DOHH2 (cell line): ENCODE measurements around the gene SLC38A1.
"Not testable (repeated sequence)": the region's sequence is repeated elsewhere in the genome, so short reads cannot be mapped to it uniquely, and the experiment has no call there.

ENCODE experiments used
- H3F3A ChIP-seq: fragments of 200-600 bp; sonication (generic), shearing (Covaris generic); 2 replicates; pipeline ENCODE4 v1.6.0; 2016; ENCODE audit warnings: antibody characterized with exemption, mild to moderate bottlenecking; ENCODE audit not compliant: control insufficient read depth, insufficient read depth
- H3K27ac ChIP-seq: fragments of 200-600 bp; sonication (generic); 2 replicates; pipeline ENCODE4 v1.5.1; 2014; ENCODE audit warnings: low read depth, mild to moderate bottlenecking, low read length, moderate library complexity
- H3K27me3 ChIP-seq: fragments of 200-600 bp; sonication (generic); 2 replicates; pipeline ENCODE4 v1.6.1; 2014; ENCODE audit warnings: mild to moderate bottlenecking, low read length, mixed read lengths; ENCODE audit not compliant: control insufficient read depth
- H3K36me3 ChIP-seq: fragments of 200-600 bp; sonication (generic); 2 replicates; pipeline ENCODE4 v1.6.1; 2014; ENCODE audit warnings: mild to moderate bottlenecking, low read length, moderate library complexity, mixed read lengths; ENCODE audit not compliant: control insufficient read depth
- H3K4me1 ChIP-seq: fragments of 200-600 bp; sonication (generic); 2 replicates; pipeline ENCODE4 v1.6.1; 2014; ENCODE audit warnings: mild to moderate bottlenecking, low read length, mixed read lengths; ENCODE audit not compliant: control insufficient read depth
- H3K4me2 ChIP-seq: fragments of 200-600 bp; sonication (generic); 2 replicates; pipeline ENCODE4 v1.6.0; 2014; ENCODE audit warnings: mild to moderate bottlenecking, low read length, moderate library complexity
- H3K4me3 ChIP-seq: fragments of 200-600 bp; sonication (generic); 2 replicates; pipeline ENCODE4 v1.5.1; 2014; ENCODE audit warnings: mild to moderate bottlenecking, low read length, mixed read lengths
- H3K79me2 ChIP-seq: fragments of 200-600 bp; sonication (generic); 2 replicates; pipeline ENCODE4 v1.6.1; 2014; ENCODE audit warnings: mild to moderate bottlenecking, low read length, mixed read lengths; ENCODE audit not compliant: control insufficient read depth
- H3K9me2 ChIP-seq: fragments of 200-600 bp; sonication (generic); replicated peaks from 2 replicates; pipeline ENCODE4 v1.6.1; 2014; ENCODE audit warnings: mild to moderate bottlenecking, low read length, mixed read lengths; ENCODE audit not compliant: control insufficient read depth
- H3K9me3 ChIP-seq: fragments of 200-600 bp; sonication (generic); 2 replicates; pipeline ENCODE4 v1.6.1; 2014; ENCODE audit warnings: antibody characterized with exemption, low read length, mixed read lengths; ENCODE audit not compliant: control insufficient read depth, insufficient read depth
- H4K20me1 ChIP-seq: fragments of 200-600 bp; sonication (generic); 2 replicates; pipeline ENCODE4 v1.6.0; 2014; ENCODE audit warnings: low read depth, mild to moderate bottlenecking, antibody characterized with exemption, low read length, moderate library complexity; ENCODE audit not compliant: control insufficient read depth, insufficient read depth
- EZH2phosphoT487 ChIP-seq: fragments of 200-600 bp; sonication (generic); IDR thresholded peaks from 2 replicates; pipeline ENCODE4 v1.6.1; 2017; ENCODE audit warnings: borderline replicate concordance, mild to moderate bottlenecking, antibody characterized with exemption, low read length, moderate library complexity, mixed read lengths
- TF ChIP-seq, protein P1 (sequence below): fragments of 200-600 bp; sonication (generic); IDR thresholded peaks from one replicate; pipeline ENCODE4 v1.5.1; 2014; ENCODE audit warnings: antibody characterized with exemption, mild to moderate bottlenecking, low read depth, low read length; ENCODE audit not compliant: poor library complexity, severe bottlenecking

The SLC38A1 gene

DNA sequence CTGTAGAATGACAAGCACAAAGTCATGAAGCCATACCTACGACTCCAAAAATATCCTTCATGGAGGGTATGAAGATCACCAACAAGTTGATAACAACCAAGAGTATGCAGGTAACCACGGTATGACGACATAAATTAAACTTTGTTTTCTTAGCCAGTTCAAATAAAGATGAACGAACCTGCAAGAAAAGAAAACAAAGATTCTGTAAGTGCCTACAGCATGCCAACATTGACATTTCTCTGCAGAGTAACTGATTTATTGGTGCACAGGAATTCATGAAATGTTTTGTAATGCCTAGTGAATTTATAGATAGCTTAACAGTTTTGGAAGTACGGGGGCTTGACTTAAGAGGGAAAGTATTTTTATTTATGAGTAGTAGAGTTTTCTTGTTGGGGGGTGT is 71.0 kb downstream of the SLC38A1 start:
- H3K4me3 ChIP-seq = no peak overlapping the region
- H3K9me3 ChIP-seq = no peaks in the 10 kb centered on the region
- H3K79me2 ChIP-seq = no peaks in the 10 kb centered on the region
- no peaks in the 10 kb centered on the region for H4K20me1 ChIP-seq
- no peaks in the 10 kb centered on the region for H3K9me2 ChIP-seq
- H3F3A ChIP-seq = no peaks in the 10 kb centered on the region
- H3K4me1 ChIP-seq = no peaks in the 10 kb centered on the region
- peaks cover 94% of the 10 kb centered on the region for H3K36me3 ChIP-seq
- no peak overlapping the region for H3K27ac ChIP-seq
- no peak overlapping the region for H3K4me2 ChIP-seq
- TF ChIP-seq EZH2phosphoT487 = no peak
- TF ChIP-seq, protein P1, sequence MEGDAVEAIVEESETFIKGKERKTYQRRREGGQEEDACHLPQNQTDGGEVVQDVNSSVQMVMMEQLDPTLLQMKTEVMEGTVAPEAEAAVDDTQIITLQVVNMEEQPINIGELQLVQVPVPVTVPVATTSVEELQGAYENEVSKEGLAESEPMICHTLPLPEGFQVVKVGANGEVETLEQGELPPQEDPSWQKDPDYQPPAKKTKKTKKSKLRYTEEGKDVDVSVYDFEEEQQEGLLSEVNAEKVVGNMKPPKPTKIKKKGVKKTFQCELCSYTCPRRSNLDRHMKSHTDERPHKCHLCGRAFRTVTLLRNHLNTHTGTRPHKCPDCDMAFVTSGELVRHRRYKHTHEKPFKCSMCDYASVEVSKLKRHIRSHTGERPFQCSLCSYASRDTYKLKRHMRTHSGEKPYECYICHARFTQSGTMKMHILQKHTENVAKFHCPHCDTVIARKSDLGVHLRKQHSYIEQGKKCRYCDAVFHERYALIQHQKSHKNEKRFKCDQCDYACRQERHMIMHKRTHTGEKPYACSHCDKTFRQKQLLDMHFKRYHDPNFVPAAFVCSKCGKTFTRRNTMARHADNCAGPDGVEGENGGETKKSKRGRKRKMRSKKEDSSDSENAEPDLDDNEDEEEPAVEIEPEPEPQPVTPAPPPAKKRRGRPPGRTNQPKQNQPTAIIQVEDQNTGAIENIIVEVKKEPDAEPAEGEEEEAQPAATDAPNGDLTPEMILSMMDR = no peak
- no peaks in the 10 kb centered on the region for H3K27me3 ChIP-seq

GRCh38 chr12:46190533-46190932 is 78.3 kb downstream of the SLC38A1 start:
- not testable (repeated sequence) for H3K4me1 ChIP-seq

GRCh38 chr12:46188170-46188569 is 80.7 kb downstream of the SLC38A1 start:
- no peak overlapping the region for H3K27ac ChIP-seq
- H3K9me2 ChIP-seq = no peaks in the 10 kb centered on the region
- no peak overlapping the region for H3K4me3 ChIP-seq
- peaks cover 2% of the 10 kb centered on the region; the same call in 1 of the 2 replicates for H3F3A ChIP-seq
- H3K36me3 ChIP-seq = peaks cover 35% of the 10 kb centered on the region
- no peaks in the 10 kb centered on the region for H3K27me3 ChIP-seq
- H3K4me2 ChIP-seq = no peak overlapping the region
- no peaks in the 10 kb centered on the region for H3K9me3 ChIP-seq
- H4K20me1 ChIP-seq = no peaks in the 10 kb centered on the region
- TF ChIP-seq EZH2phosphoT487 = no peak
- TF ChIP-seq, protein P1 = no peak
- H3K4me1 ChIP-seq = no peaks in the 10 kb centered on the region
- H3K79me2 ChIP-seq = no peaks in the 10 kb centered on the region

More at GRCh38 chr12:46190533-46190932, 78.3 kb downstream of the SLC38A1 start:
- H4K20me1 ChIP-seq, H3K79me2 ChIP-seq, H3F3A ChIP-seq, H3K9me3 ChIP-seq, H3K27me3 ChIP-seq, H3K27ac ChIP-seq, H3K4me2 ChIP-seq, H3K9me2 ChIP-seq, H3K4me3 ChIP-seq: not testable (repeated sequence)
- peaks cover 55% of the 10 kb centered on the region for H3K36me3 ChIP-seq

- H3K4me3 ChIP-seq = no peak overlapping the region
- no peaks in the 10 kb centered on the region for H3K79me2 ChIP-seq
- H3K4me1 ChIP-seq = no peaks in the 10 kb centered on the region
- H3K36me3 ChIP-seq = peaks cover 31% of the 10 kb centered on the region
- H3K9me2 ChIP-seq = no peaks in the 10 kb centered on the region
- H3F3A ChIP-seq = peaks cover 2% of the 10 kb centered on the region; the same call in 1 of the 2 replicates
- no peaks in the 10 kb centered on the region for H3K9me3 ChIP-seq
- H3K4me2 ChIP-seq = no peak overlapping the region
- H3K27me3 ChIP-seq = no peaks in the 10 kb centered on the region
- no peak overlapping the region for H3K27ac ChIP-seq
- H4K20me1 ChIP-seq = no peaks in the 10 kb centered on the region; the same call in 1 of the 2 replicates
- TF ChIP-seq, protein P1 = no peak
- TF ChIP-seq EZH2phosphoT487 = no peak
Measured at GRCh38 chr12:46187023-46187422, 81.8 kb downstream of the SLC38A1 start.
